ENCODE measurements around the gene GIPC2. TPM values are rescaled to one million over a fixed set of nuclear protein-coding genes. Genes with fewer than 3 reads are reported as not detected.

GIPC2 gene
- total and polyA plus RNA-seq, 9 of the 15 experiments (the other 6 are each of a cell fraction or from before 2014, with no cell fraction given) = 0.01 to 0.05 (median 0.04) TPM; not detected in 3

DNA sequence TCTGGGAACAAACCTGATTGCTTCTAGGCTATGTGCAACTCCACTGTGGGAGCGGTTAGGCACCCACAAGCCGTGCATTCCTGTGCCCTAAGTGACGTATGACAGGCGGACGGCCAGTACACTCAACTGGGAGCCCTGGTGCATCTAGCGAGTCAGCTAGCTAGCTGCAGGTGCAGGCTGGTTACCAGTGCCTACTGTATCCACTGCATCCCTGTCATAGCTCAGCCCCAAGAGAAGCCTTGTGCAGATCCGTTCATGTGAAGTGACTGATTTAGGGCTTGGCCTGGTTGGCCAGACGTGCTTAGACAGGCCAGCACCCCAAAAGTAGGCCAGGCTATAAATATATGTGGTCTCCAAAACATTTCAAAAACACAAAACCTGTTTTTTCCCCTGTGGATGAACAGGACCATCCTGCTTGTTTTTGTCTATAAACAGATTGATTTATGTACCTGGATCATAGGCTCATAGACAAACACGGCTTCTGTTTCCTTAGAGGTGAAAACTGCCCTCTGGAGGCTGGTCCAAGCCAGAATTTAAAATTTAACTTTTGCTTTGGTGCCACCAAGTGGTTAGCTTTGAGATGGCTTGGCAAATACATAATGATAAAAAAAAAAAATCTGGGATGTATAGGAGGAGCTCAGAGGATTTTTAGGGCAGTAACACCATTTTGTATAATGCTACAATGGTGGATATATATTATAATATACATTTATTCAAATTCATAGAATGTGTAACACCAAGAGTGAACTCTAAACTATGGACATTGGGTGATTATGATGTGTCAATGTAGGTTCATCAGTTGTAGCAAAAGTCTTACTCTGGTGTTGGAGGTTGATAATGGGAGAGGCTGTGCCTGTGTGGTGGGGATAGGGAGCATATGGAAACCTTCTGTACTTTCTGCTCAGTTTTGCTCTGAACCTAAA is 68.5 kb downstream of the GIPC2 start:
- no peaks in the 10 kb centered on the region for H3K27me3 ChIP-seq (ENCODE audit: control insufficient read depth in 2 of 2, insufficient read depth in 2 of 2, low read length in 2 of 2)
- CTCF ChIA-PET (ENCODE audit: low intra/inter-chr PET ratio) = interaction anchor here (0.6 to 2.3 kb wide), 13 partner anchors 19 to 1960 kb away, joined by 3 to 31 read pairs (median 3); partner anchors contain the start of gene FUBP1
- H3K9me1 ChIP-seq (ENCODE audit: control insufficient read depth, insufficient read depth, low read length) = no peaks in the 10 kb centered on the region
- H3K4me3 ChIP-seq = no peak overlapping the region
- peak overlapping the region; percentile 34; the same call in 1 of the 2 replicates for H2AFZ ChIP-seq (ENCODE audit: low read depth, low read length)
- BruUV-seq (replicated peaks) = no TSS peak
- no peak overlapping the region for H3K4me2 ChIP-seq (ENCODE audit: insufficient read depth, low read length)
- in situ Hi-C loops (cut with MboI) = loop anchor here (5.0 to 25.0 kb wide), 4 partner anchors 109 to 1952 kb away; partner anchors contain the start of genes DNAJB4 and FUBP1
- peaks cover 3% of the 10 kb centered on the region; the same call in 1 of the 2 replicates for H4K20me1 ChIP-seq (replicated peaks; ENCODE audit: control insufficient read depth, insufficient read depth, low read length)
- 0 out of 4 replicates have a peak overlapping the region, but pooled peaks of 1 of the 2 experiments have one; percentile 61 for H3K9ac ChIP-seq (ENCODE audit: insufficient read depth in 1 of 2, low read depth in 2 of 2, low read length in 2 of 2)
- intact Hi-C loops (cut with micrococcal nuclease) = loop anchor here (1.0 to 10.0 kb wide), 8 partner anchors 109 to 1959 kb away; partner anchors contain the start of gene DNAJB4
- POLR2A ChIA-PET = interaction anchor here (0.6 to 2.9 kb wide), 5 partner anchors 10 to 602 kb away, joined by 3 to 21 read pairs (median 4); partner anchors contain the start of genes DNAJB4 and FUBP1
- FAIRE-seq = peak; percentile 94
- WGBS (ENCODE audit: insufficient coverage, low coverage, missing lambda C conversion rate) = 64% methylated on average over 9 of the region's 9 CpGs
- no peak overlapping the region for H3K27ac ChIP-seq (ENCODE audit: extremely low read depth, low read depth, low read length)
- DNase-seq (ENCODE audit: extremely low read depth in 1 of 4, low spot score in 3 of 4) = peak; percentile 37 to 83 (median 53)
- H3K9me3 ChIP-seq (replicated peaks; ENCODE audit: control insufficient read depth, insufficient read depth, low read depth, low read length) = no peaks in the 10 kb centered on the region
- H3K36me3 ChIP-seq (ENCODE audit: control insufficient read depth, insufficient read depth, low read length) = no peaks in the 10 kb centered on the region
- peak; percentile 93 for ATAC-seq
- no peaks in the 10 kb centered on the region for H3K79me2 ChIP-seq (ENCODE audit: control insufficient read depth, insufficient read depth, low read length)
- peaks cover 0 to 4% of the 10 kb centered on the region in 2 experiments; a peak in 3 of 5 replicates for H3K4me1 ChIP-seq (replicated peaks in 1 of 2; ENCODE audit: control insufficient read depth in 2 of 2, insufficient read depth in 2 of 2, low read length in 2 of 2)
- TF ChIP-seq RCOR1 (IDR thresholded peaks at IDR 0.05; ENCODE audit: borderline replicate concordance in 1 of 2, low read depth in 2 of 2, low read length in 2 of 2) (0 out of 4 replicates have a peak, but pooled peaks of 1 of the 2 experiments have one; percentile 30), JUN (IDR thresholded peaks at IDR 0.05; ENCODE audit: borderline replicate concordance, low read depth, low read length) (0 out of 2 replicates have a peak, but pooled peaks have one; percentile 6), JUN (CRISPR knock-in tag; IDR thresholded peaks at IDR 0.05; ENCODE audit: borderline replicate concordance) (no peak), ZC3H11A (IDR thresholded peaks at IDR 0.05; ENCODE audit: low read depth, low read length) (peak; percentile 23; the same call in 1 of the 2 replicates), ARID2 (IDR thresholded peaks at IDR 0.05) (peak; percentile 93), ZNF717 (CRISPR knock-in tag; IDR thresholded peaks at IDR 0.05) (no peak), RAD21 (CRISPR knock-in tag; conservative IDR thresholded peaks at IDR 0.05 in 1 of 2, IDR thresholded peaks at IDR 0.05 in 1 of 2) (peak; percentile 99 to 100), MAZ (CRISPR knock-in tag; conservative IDR thresholded peaks at IDR 0.05 in 1 of 2, IDR thresholded peaks at IDR 0.05 in 1 of 2) (0 out of 4 replicates have a peak, but pooled peaks of 1 of the 2 experiments have one; percentile 22), LEF1 (IDR thresholded peaks at IDR 0.05) (no peak), ZNF174 (CRISPR knock-in tag; IDR thresholded peaks at IDR 0.05) (no peak), SMC3 (conservative IDR thresholded peaks at IDR 0.05; ENCODE audit: insufficient read depth, low read depth, low read length) (peak; percentile 87)
- TF ChIP-seq, protein P1, sequence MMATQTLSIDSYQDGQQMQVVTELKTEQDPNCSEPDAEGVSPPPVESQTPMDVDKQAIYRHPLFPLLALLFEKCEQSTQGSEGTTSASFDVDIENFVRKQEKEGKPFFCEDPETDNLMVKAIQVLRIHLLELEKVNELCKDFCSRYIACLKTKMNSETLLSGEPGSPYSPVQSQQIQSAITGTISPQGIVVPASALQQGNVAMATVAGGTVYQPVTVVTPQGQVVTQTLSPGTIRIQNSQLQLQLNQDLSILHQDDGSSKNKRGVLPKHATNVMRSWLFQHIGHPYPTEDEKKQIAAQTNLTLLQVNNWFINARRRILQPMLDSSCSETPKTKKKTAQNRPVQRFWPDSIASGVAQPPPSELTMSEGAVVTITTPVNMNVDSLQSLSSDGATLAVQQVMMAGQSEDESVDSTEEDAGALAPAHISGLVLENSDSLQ (IDR thresholded peaks at IDR 0.05) = peak; percentile 80
- TF ChIP-seq, protein P2, sequence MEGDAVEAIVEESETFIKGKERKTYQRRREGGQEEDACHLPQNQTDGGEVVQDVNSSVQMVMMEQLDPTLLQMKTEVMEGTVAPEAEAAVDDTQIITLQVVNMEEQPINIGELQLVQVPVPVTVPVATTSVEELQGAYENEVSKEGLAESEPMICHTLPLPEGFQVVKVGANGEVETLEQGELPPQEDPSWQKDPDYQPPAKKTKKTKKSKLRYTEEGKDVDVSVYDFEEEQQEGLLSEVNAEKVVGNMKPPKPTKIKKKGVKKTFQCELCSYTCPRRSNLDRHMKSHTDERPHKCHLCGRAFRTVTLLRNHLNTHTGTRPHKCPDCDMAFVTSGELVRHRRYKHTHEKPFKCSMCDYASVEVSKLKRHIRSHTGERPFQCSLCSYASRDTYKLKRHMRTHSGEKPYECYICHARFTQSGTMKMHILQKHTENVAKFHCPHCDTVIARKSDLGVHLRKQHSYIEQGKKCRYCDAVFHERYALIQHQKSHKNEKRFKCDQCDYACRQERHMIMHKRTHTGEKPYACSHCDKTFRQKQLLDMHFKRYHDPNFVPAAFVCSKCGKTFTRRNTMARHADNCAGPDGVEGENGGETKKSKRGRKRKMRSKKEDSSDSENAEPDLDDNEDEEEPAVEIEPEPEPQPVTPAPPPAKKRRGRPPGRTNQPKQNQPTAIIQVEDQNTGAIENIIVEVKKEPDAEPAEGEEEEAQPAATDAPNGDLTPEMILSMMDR (IDR thresholded peaks at IDR 0.05 in 2 of 3, conservative IDR thresholded peaks at IDR 0.05 in 1 of 3; ENCODE audit: insufficient read depth in 2 of 3, low read depth in 1 of 3, low read length in 3 of 3) = peak; percentile 87 to 100 (median 99)

Data from K562 (cell line).